Stimulated activated CD4-positive, alpha-beta T cell treated with anti-CD3 and anti-CD28 coated beads, Interleukin-12 subunit alpha, Interleukin-12 subunit beta, amount 100 ng/mL, for 4 hours (primary cell): ENCODE results near the gene PTPRN2.
"Not testable (repeated sequence)": the region's sequence is repeated elsewhere in the genome, so short reads cannot be mapped to it uniquely, and the experiment has no call there.

Experiments used
- DNase-seq: peaks from one replicate; pipeline ENCODE4 v3.0.0-alpha.2; 2020

PTPRN2 gene

GRCh38 chr7:158410720-158411119 lies 176.9 kb downstream of the PTPRN2 start:
- DNase-seq: no peak

- DNase-seq: no peak
Measured at GRCh38 chr7:158409816-158410330, 177.8 kb downstream of the PTPRN2 start.

- DNase-seq: no peak
Measured at GRCh38 chr7:158409120-158409519, 178.5 kb downstream of the PTPRN2 start.

GRCh38 chr7:158408318-158408920 lies 179.2 kb downstream of the PTPRN2 start:
- DNase-seq: no peak

- DNase-seq: no peak
Measured at GRCh38 chr7:158407581-158408317, 179.9 kb downstream of the PTPRN2 start.

- DNase-seq: no peak
Measured at GRCh38 chr7:158406801-158407200, 180.8 kb downstream of the PTPRN2 start.

- DNase-seq: no peak
Measured at GRCh38 chr7:158406364-158406763, 181.3 kb downstream of the PTPRN2 start.

- not testable (repeated sequence) for DNase-seq
Measured at GRCh38 chr7:158405771-158406170, 181.9 kb downstream of the PTPRN2 start.

GRCh38 chr7:158405324-158405723 lies 182.3 kb downstream of the PTPRN2 start:
- no peak for DNase-seq

- no peak for DNase-seq
Measured at GRCh38 chr7:158404031-158404761, 183.4 kb downstream of the PTPRN2 start.

- no peak for DNase-seq
Measured at GRCh38 chr7:158403013-158403821, 184.4 kb downstream of the PTPRN2 start.

- no peak for DNase-seq
Measured at GRCh38 chr7:158402471-158402870, 185.2 kb downstream of the PTPRN2 start.

- no peak for DNase-seq
Measured at GRCh38 chr7:158401826-158402225, 185.8 kb downstream of the PTPRN2 start.

- DNase-seq: no peak
Measured at GRCh38 chr7:158401295-158401694, 186.3 kb downstream of the PTPRN2 start.

GRCh38 chr7:158400601-158401225 lies 186.9 kb downstream of the PTPRN2 start:
- DNase-seq: no peak

- no peak for DNase-seq
Measured at GRCh38 chr7:158399762-158400161, 187.9 kb downstream of the PTPRN2 start.

- no peak for DNase-seq
Measured at GRCh38 chr7:158398750-158399149, 188.9 kb downstream of the PTPRN2 start.

- no peak for DNase-seq
Measured at GRCh38 chr7:158397885-158398284, 189.7 kb downstream of the PTPRN2 start.

GRCh38 chr7:158396982-158397862 lies 190.4 kb downstream of the PTPRN2 start:
- no peak for DNase-seq

- DNase-seq: no peak
Measured at GRCh38 chr7:158396301-158396905, 191.2 kb downstream of the PTPRN2 start.

GRCh38 chr7:158395780-158396278 lies 191.8 kb downstream of the PTPRN2 start:
- DNase-seq: no peak
